Measurements from ENCODE around the gene GNB1.
"Not testable (repeated sequence)": the region's sequence is repeated elsewhere in the genome, so short reads cannot be mapped to it uniquely, and the experiment has no call there.

The GNB1 gene

DNA sequence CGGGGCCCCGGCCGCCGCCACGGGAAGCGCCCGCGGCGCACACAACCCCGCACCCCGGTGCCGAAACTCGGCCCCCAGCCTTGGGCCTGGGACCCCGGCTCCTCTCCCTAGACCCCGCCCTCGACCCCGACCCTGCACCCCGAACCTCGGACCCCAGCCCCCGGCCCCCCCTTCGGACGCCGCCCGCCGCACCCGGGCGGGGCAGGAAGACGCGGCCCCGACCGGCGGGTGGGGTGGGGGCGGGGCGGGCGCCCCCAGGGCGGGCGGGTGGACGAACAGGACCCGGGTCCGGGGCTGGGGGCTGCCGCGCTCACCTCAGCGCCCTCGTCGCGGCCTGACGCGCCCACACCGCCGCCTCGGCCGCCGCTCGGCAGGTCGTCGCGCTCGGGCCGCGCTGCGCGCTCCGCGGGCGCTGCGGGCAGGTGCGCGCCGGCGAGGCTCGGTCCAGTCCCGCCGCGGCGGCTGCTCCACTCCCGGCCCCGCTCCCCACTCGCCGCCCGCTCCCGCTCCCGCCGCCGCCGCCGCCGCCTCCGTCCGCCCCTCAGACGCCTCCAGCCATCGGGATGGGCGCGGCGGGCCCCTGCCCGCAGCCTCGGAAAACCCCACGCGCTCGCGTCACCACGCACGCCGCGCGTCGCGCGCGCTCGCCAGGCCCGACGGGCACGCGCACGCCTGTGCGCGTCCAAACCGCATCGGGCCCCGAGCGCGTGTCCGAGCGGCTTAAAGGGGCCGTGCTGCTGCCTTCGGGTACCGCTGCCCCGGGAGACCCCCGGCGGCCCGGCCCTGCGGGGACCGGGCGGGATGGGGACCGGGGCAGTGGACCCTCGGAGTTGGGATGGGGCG is at the start of gene GNB1:
Gene GNB1 (minus strand): TSS at position 582 of the 843 bp plus-strand sequence. CDS start 65,634 bp downstream, outside the sequence.
- DNase-seq, result peak; percentile 82

GRCh38 chr1:1940123-1940425 is 49.2 kb upstream of the GNB1 start:
- DNase-seq, result no peak

GRCh38 chr1:1939296-1940122 is 48.6 kb upstream of the GNB1 start:
- no peak for DNase-seq

DNA sequence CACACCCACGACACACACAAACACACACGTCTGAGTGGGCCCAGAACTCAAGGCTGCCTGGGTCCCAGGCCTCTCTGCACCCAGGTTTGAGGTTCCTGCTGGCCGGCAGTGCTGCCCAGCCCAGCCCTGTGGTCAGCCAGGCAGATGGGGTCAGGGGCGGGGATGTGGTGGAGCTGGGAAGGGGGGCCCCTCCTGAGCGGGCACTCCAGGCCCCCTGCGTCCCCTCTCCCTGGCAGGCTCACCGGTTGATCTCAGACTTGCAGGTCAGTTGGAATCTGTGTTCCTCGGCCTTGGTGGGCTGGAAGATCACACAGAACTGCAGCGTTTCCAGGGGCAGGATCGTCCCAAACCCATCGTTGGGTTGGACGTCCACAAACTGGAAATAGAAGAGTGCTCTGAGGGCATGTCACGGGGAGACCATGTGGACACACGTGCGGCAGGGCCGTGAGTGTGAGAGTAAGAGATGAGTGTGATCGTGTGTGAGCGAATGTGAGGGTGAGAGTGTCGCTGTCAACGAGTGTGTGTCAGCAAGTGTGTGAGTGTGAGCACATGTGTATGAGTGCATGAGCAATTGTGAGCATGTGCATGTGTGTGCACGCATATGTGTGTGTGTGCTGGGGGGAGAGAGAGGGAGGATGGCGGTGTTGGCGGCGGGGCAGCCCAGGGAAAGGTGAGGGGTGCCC is 47.9 kb upstream of the GNB1 start:
- DNase-seq, result no peak

- DNase-seq, result no peak
These were observed 47.3 kb upstream of the GNB1 start for GRCh38 chr1:1938276-1938573.

DNA sequence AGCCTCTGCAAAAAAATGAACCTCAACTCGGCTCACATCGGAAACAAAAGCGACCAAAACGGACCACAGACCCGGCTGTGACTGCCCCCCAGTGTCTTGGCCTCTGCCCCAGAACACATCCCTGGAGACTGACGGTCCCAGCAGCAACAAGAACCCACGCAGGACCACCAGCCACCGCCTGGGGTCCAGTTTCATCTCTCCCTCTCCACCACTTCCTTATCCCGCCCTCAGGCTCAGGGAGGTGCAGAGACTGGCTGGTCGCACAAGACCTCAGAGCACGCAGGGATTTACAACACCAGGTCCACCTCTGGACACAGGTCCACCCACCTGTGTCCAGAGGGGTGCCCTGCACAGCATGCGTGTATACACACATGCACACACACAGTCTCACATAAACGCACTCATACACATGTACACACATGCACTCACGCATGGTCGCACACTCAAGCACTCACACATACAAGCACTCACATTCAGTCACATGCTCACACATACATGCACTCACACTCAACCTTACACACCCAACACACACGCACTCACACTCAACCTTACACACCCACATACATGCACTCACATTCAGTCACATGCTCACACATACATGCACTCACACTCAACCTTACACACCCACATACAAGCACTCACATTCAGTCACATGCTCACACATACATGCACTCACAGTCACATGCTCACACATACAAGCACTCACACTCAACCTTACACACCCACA is 46.8 kb upstream of the GNB1 start:
- DNase-seq, result no peak

DNA sequence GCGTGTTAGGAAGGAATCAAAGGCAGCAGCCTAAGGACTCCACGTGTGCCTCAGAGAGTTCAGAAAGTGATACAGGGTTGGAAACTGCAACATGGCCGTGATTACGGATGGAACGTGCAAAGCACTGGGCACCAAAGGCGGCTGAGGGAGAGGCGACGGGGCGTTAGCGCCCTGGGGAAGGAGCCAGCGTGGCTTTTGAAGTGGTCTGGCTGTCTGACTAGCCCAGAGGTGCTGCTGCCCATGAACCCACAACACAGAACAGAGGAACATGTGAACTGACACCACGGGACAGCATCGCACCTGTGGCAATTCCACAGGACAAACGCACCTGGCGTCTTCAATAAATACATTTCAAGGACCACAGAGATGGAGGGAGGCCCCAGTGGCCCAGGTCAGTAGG is 46.2 kb upstream of the GNB1 start:
- no peak for DNase-seq

DNA sequence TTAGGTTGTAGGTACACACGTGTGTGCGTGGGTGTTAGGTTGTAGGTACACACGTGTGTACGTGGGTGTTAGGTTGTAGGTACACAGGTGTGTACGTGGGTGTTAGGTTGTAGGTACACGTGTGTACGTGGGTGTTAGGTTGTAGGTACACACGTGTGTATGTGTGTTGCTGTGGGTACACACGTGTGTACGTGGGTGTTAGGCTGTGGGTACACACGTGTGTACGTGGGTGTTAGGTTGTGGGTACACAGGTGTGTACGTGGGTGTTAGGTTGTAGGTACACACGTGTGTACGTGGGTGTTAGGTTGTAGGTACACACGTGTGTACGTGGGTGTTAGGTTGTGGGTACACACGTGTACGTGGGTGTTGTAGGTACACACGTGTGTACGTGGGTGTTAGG is 44.0 kb upstream of the GNB1 start:
- not testable (repeated sequence) for DNase-seq

DNA sequence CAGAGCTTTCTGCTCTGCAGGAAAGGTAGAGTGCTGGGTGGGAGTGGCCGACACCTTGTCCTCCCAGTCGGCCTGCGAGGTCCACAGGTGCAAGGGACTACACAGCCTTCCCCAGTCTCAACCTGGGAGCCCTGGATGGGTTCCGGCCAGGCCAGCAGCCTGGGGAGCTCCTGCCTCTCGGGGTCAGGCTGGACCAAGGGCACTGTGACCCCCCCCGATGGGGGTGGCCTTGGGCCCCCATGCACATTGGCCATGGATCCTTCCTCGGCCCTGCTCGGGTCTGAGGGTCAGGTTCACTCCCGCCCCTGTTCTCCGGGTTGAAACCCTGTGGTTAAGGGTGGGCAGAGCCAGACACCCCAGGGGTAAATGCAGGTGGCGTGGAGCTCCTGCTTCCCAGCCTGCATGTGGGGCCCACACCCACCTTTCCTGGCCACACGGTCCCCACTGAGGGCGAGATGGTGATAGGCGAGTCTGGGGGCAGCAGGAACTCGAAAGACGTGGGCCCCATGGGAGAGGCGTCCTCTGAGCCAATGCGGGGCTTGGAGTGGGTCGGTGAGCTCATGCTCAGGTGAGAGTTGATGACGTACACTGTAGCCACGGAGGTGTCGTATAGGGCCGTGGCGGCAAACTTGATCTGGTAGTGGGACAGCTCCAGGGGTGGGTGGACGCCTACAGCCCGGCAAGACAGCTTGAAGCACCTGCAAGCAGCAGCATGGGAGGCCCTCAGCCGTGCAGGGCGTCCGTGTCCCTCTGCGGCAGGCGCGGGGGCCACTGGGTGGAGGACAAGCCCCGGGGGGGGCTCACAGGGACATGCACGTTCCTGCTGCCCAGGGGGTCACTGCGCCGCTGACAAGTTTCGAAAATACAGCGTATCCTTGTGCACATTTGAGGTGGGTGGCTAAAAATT is 39.0 kb upstream of the GNB1 start:
- no peak for DNase-seq

DNA sequence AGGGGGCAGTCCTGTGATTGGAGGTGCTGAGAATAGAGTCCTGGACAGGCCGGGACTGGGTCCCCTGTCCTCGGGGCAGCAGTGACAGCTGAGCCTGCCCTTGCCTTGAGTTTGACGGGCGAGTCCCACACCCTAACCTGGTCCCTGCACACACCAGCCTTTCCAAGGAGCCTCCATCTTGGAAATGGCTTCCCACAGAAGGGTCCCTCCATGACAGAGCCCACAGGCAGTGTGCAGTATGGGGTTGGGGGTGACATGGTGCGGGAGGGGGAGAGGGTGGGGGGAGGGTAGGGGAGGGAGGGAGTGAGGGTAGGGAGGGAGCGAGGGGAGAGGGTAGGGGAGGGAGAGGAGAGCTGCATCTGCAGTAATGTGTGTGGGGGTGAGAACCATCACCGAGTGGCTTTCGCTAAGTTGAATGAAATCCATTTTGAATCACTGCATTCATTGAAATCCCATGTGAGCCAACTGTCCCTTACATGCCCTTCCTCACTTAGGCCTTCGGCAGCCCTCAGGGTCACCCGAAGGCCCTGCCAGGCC is 38.3 kb upstream of the GNB1 start:
- no peak for DNase-seq

GRCh38 chr1:1928231-1929101 is 37.6 kb upstream of the GNB1 start:
- no peak for DNase-seq

DNA sequence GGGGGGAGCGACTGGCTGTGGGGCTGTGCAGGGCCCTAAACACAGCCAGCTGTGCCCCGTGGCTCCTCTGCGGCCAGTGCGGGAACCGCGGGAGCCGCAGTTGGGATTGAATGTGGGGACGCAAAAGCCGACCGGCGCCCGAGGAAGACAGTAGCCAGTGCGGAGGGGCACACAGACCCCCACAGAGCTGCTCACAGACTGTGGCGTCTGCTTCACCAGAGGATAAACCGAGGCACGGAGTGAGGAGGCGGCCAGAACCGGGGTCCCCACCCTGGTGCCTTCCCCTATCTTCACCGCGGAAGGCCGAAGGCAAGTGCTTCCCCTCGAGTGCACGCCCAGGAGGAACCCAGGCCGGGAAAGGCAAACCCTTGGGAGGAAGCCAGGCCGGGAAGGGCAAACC is 36.9 kb upstream of the GNB1 start:
- DNase-seq, result no peak

DNA sequence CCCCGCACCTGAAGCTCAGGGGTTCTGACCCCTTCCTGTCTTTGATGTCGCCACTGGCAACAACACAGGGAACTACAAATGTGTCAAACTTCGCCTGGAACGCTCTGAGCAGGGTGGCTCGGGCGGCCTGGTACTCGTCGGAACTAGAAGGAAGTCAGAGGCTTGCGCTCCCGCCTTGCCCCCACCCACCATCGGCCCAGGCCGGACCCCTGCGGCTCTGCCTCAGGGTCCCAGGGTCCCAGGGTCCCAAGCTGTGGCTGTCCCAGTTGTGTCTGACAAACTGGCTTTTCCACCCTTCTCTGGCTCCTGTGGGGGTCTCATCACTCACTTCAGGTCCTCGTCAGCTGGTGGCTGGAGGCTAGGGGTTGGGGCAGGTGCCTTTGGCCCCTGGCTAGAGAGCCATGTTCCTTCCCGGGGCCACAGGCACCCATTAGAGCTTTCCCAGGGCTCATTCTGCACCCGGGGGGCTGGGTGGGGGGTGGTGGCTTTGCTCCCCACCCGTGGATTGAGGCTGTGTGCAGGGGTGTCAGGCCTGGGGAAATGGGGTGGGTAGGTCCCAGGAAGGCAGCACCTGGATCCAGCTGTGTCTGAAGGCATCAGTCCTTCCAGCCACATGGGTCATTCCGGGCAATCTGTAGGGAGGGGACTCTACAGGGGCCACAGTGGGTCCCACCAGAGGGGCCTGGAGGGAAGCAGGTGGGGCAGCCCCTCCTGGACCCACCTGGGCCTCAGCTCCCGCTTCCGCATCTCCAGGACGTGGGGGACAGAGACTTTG is 36.2 kb upstream of the GNB1 start:
- DNase-seq, result no peak

GRCh38 chr1:1926346-1926811 is 35.5 kb upstream of the GNB1 start:
- DNase-seq, result no peak

GRCh38 chr1:1925437-1926345 is 34.8 kb upstream of the GNB1 start:
- DNase-seq, result no peak

DNA sequence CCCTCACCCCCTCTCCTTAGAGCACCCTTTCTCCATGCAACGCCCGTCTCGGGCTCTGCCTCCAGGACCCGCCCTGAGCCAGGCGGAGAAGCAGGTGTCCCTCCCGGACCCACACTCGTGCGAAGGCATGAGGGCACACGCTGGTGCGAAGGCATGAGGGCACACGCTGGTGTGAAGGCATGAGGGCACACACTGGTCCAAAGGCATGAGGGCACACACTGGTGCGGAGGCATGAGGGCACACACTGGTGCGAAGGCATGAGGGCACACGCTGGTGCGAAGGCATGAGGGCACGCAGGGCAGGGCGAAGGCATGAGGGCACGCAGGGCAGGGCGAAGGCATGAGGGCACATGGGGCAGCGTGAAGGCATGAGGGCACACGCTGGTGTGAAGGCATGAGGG is 34.0 kb upstream of the GNB1 start:
- no peak for DNase-seq

- no peak for DNase-seq
These were observed 33.5 kb upstream of the GNB1 start for GRCh38 chr1:1924386-1924785.

DNA sequence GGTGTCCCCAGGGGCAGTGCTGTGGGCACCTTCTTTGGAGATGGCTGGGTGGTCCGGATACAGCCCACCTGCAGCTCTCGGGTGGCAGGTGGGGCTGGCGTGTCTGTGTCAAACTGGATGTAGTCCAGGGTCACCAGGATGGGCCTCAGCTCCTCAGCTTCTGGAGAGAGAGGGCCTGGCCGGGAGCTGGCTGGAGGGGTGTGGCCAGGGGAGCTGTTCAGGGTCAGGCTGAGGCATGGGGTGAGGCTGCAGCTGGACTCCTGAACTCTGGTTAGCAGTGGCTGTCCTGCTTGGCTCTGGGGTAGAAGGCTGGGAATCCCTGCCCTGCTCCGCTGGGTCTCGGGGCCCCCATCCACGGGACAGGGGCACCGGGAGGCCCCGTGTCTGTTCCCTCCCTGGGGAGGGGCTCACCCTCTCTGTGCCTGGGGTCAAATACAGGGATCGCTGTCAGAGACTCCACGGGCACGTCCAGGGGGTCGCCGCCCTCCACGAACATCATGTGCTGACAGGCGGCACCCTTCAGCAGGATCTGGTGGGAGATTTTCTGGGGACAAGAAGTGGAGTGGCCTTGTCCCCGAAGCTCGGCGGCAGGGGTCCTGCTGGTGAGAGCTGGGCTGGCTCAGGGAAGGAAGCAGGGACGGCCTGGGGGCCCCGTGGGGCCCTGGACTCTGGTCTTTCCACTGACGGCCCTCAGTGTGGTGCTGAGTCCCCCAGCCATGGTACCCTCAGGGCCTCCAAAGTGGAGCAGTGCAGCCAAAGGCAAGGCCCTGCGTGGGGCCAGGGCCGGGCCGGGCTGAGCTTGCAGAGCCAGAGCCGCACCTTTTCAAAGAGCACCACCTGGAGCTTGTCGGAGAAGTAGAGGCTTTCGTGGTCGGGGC is 32.3 kb upstream of the GNB1 start:
- no peak for DNase-seq

All from NCI-H1105 treated with DMSO at 0.1 percent for 48 hours (cell line).